Neural cell (in vitro differentiated cells): ENCODE data around the gene ALK. TPM values are rescaled to one million over a fixed set of nuclear protein-coding genes. Genes with fewer than 3 reads are reported as not detected.

Experiments used
- H2AFZ ChIP-seq: fragments of 200-600, 300-800 bp; sonication (generic), shearing (Covaris generic); 2 replicates; pipeline ENCODE4 v1.6.0; 2014; ENCODE audit warnings: low read depth, mild to moderate bottlenecking, antibody characterized with exemption, low read length, moderate library complexity
- H3F3A ChIP-seq: fragments of 200-600 bp; shearing (Covaris generic); 2 replicates; pipeline ENCODE4 v1.6.1; 2016; ENCODE audit warnings: mild to moderate bottlenecking, moderate library complexity, mixed read lengths, antibody characterized with exemption, low read length; ENCODE audit not compliant: insufficient read depth, poor library complexity, severe bottlenecking
- H3K27ac ChIP-seq: fragments of 200-600, 300-800 bp; sonication (generic), shearing (Covaris generic); 2 replicates; pipeline ENCODE4 v1.5.1; 2014; ENCODE audit warnings: mild to moderate bottlenecking, low read length, moderate library complexity
- H3K27me3 ChIP-seq: fragments of 300-800, 200-600 bp; sonication (generic), shearing (Covaris generic); 2 replicates; pipeline ENCODE4 v1.6.0; 2014; ENCODE audit warnings: mild to moderate bottlenecking, low read depth, low read length, moderate library complexity; ENCODE audit not compliant: insufficient read depth
- H3K36me3 ChIP-seq: fragments of 300-800, 200-600 bp; sonication (generic), shearing (Covaris generic); 2 replicates; pipeline ENCODE4 v1.5.1; 2014; ENCODE audit warnings: mild to moderate bottlenecking, antibody characterized with exemption, low read length, moderate library complexity; ENCODE audit not compliant: insufficient read depth
- H3K4me2 ChIP-seq: fragments of 300-800, 200-600 bp; sonication (generic), shearing (Covaris generic); 2 replicates; pipeline ENCODE4 v1.6.0; 2014; ENCODE audit warnings: mild to moderate bottlenecking, low read length
- H3K4me3 ChIP-seq: fragments of 300-800, 200-600 bp; sonication (generic), shearing (Covaris generic); 2 replicates; pipeline ENCODE4 v1.5.1; 2014; ENCODE audit warnings: mild to moderate bottlenecking, low read length, moderate library complexity
- H3K79me2 ChIP-seq: fragments of 200-600 bp; shearing (Covaris generic); replicated peaks from 2 replicates; pipeline ENCODE4 v1.6.0; 2014; ENCODE audit warnings: mild to moderate bottlenecking, low read length, moderate library complexity; ENCODE audit not compliant: insufficient read depth
- H3K9ac ChIP-seq: fragments of 300-800, 200-600 bp; sonication (generic), shearing (Covaris generic); 2 replicates; pipeline ENCODE4 v1.6.1; 2016; ENCODE audit warnings: mild to moderate bottlenecking, low read length, mixed read lengths
- H3K9me2 ChIP-seq: fragments of 200-600 bp; shearing (Covaris generic); 2 replicates; pipeline ENCODE4 v1.6.1; 2016; ENCODE audit warnings: mild to moderate bottlenecking, low read length, mixed read lengths; ENCODE audit not compliant: insufficient read depth
- H3K9me3 ChIP-seq: fragments of 200-600, 300-800 bp; sonication (generic), shearing (Covaris generic); 2 replicates; pipeline ENCODE4 v1.6.1; 2016; ENCODE audit warnings: mild to moderate bottlenecking, mixed run types, low read length, moderate library complexity, mixed read lengths
- H4K20me1 ChIP-seq: fragments of 200-600 bp; shearing (Covaris generic); 2 replicates; pipeline ENCODE4 v1.6.1; 2016; ENCODE audit warnings: mild to moderate bottlenecking, mixed run types; ENCODE audit not compliant: insufficient read depth
- EP300 ChIP-seq: fragments of 450-650 bp; conservative IDR thresholded peaks from 2 replicates; pipeline ENCODE4 v1.6.1; 2014; ENCODE audit warnings: antibody characterized with exemption, mild to moderate bottlenecking, moderate library complexity; ENCODE audit not compliant: poor library complexity, severe bottlenecking
- EZH2 ChIP-seq: fragments of 200-600, 300-800 bp; shearing (Covaris generic), sonication (generic); IDR thresholded peaks from 2 replicates; pipeline ENCODE4 v1.6.1; 2014; ENCODE audit warnings: antibody characterized with exemption, low read length, borderline replicate concordance, mild to moderate bottlenecking; ENCODE audit not compliant: insufficient read depth, poor library complexity, severe bottlenecking
- MXI1 ChIP-seq: fragments of 450-650 bp; conservative IDR thresholded peaks from 2 replicates; pipeline ENCODE4 v1.6.1; 2014; ENCODE audit warnings: antibody characterized with exemption, mild to moderate bottlenecking; ENCODE audit not compliant: poor library complexity, severe bottlenecking
- POLR2AphosphoS5 ChIP-seq: IDR thresholded peaks from 2 replicates; pipeline ENCODE4 v1.6.1; 2012
- RAD21 ChIP-seq: fragments of 450-650 bp; conservative IDR thresholded peaks from 2 replicates; pipeline ENCODE4 v1.6.1; 2014; ENCODE audit warnings: antibody characterized with exemption, mild to moderate bottlenecking, moderate library complexity
- SMC3 ChIP-seq: fragments of 450-650 bp; conservative IDR thresholded peaks from 2 replicates; pipeline ENCODE4 v1.6.1; 2014; ENCODE audit warnings: antibody characterized with exemption, mild to moderate bottlenecking, moderate library complexity; ENCODE audit not compliant: poor library complexity
- TAF1 ChIP-seq: IDR thresholded peaks from 2 replicates; pipeline ENCODE4 v1.6.1; 2012; ENCODE audit warnings: low read depth
- polyA plus RNA-seq: library from polyadenylated mRNA; depleted of rRNA; stranded (reverse); fragments of >200 nt; gene quantifications from 2 replicates; pipeline ENCODE4 v1.2.3, GENCODE V29; 2014
- TF ChIP-seq, protein P1 (sequence below): fragments of 450-650 bp; IDR thresholded peaks from 2 replicates; pipeline ENCODE4 v1.5.1; 2014; ENCODE audit warnings: antibody characterized with exemption, mild to moderate bottlenecking, moderate library complexity; ENCODE audit not compliant: poor library complexity, severe bottlenecking
- TF ChIP-seq, protein P2 (sequence below): IDR thresholded peaks from 2 replicates; pipeline ENCODE4 v1.6.1; 2012; ENCODE audit warnings: borderline replicate concordance

Gene ALK
- polyA plus RNA-seq, 1 donor from 2014 or later, result 7.1 TPM

DNA sequence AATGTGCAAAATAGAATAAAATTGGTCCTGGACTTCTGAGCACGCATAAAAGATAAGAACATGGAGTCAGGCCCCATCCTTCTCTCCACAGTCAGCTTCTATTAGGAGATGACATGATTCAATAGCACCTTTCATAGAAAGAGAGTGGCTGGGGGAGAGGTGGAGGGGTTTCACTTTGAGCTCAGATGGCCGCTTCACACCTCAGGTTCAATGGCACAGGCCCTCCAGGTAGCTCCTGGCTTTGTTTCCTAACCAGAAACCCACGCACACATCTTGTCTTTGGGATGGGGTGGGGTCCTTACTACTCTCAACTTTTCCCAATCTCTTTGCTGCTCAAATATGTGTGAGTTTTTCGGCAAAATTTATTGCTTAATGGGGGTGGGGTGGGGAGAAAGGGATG is 473.9 kb downstream of the ALK start:
- no peak overlapping the region for H3K4me2 ChIP-seq
- no peak overlapping the region for H3K27ac ChIP-seq
- no peaks in the 10 kb centered on the region for H3K9me2 ChIP-seq
- H3K79me2 ChIP-seq, result no peaks in the 10 kb centered on the region
- no peaks in the 10 kb centered on the region for H3F3A ChIP-seq
- H3K27me3 ChIP-seq, result no peaks in the 10 kb centered on the region
- H3K9ac ChIP-seq, result no peak overlapping the region
- H3K9me3 ChIP-seq, result no peaks in the 10 kb centered on the region
- TF ChIP-seq EZH2, result no peak
- no peak for TF ChIP-seq RAD21
- no peak for TF ChIP-seq SMC3
- TF ChIP-seq POLR2AphosphoS5, result no peak
- TF ChIP-seq MXI1, result no peak
- no peak for TF ChIP-seq TAF1
- no peak for TF ChIP-seq EP300
- TF ChIP-seq, protein P1, sequence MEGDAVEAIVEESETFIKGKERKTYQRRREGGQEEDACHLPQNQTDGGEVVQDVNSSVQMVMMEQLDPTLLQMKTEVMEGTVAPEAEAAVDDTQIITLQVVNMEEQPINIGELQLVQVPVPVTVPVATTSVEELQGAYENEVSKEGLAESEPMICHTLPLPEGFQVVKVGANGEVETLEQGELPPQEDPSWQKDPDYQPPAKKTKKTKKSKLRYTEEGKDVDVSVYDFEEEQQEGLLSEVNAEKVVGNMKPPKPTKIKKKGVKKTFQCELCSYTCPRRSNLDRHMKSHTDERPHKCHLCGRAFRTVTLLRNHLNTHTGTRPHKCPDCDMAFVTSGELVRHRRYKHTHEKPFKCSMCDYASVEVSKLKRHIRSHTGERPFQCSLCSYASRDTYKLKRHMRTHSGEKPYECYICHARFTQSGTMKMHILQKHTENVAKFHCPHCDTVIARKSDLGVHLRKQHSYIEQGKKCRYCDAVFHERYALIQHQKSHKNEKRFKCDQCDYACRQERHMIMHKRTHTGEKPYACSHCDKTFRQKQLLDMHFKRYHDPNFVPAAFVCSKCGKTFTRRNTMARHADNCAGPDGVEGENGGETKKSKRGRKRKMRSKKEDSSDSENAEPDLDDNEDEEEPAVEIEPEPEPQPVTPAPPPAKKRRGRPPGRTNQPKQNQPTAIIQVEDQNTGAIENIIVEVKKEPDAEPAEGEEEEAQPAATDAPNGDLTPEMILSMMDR, result no peak
- TF ChIP-seq, protein P2, sequence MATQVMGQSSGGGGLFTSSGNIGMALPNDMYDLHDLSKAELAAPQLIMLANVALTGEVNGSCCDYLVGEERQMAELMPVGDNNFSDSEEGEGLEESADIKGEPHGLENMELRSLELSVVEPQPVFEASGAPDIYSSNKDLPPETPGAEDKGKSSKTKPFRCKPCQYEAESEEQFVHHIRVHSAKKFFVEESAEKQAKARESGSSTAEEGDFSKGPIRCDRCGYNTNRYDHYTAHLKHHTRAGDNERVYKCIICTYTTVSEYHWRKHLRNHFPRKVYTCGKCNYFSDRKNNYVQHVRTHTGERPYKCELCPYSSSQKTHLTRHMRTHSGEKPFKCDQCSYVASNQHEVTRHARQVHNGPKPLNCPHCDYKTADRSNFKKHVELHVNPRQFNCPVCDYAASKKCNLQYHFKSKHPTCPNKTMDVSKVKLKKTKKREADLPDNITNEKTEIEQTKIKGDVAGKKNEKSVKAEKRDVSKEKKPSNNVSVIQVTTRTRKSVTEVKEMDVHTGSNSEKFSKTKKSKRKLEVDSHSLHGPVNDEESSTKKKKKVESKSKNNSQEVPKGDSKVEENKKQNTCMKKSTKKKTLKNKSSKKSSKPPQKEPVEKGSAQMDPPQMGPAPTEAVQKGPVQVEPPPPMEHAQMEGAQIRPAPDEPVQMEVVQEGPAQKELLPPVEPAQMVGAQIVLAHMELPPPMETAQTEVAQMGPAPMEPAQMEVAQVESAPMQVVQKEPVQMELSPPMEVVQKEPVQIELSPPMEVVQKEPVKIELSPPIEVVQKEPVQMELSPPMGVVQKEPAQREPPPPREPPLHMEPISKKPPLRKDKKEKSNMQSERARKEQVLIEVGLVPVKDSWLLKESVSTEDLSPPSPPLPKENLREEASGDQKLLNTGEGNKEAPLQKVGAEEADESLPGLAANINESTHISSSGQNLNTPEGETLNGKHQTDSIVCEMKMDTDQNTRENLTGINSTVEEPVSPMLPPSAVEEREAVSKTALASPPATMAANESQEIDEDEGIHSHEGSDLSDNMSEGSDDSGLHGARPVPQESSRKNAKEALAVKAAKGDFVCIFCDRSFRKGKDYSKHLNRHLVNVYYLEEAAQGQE, result no peak
- H2AFZ ChIP-seq, result no peak overlapping the region
- no peaks in the 10 kb centered on the region for H3K36me3 ChIP-seq
- H3K4me3 ChIP-seq, result no peak overlapping the region
- no peaks in the 10 kb centered on the region for H4K20me1 ChIP-seq

DNA sequence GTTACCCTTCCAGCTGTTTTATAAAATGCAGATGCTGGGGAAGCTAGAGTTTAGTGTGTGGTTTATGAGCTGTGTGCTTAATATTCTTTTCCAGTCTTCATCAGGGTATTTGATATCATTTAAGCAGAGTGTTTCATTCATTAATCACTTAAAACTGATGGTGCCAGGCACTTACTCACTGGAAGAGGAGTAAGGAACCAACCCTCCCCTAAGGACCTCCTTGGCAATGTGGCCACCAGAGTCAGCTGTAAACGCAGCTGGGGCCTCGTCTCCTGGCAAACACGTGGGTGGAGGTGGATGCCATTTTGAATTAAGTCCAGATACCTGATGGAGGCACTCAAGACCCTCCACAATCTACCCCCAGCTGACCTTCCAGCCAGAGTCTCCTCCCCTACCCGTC is 474.5 kb downstream of the ALK start:
- Histone ChIP-seq H3K9me2 (no peaks in the 10 kb centered on the region), H3K27me3 (no peaks in the 10 kb centered on the region), H3K36me3 (no peaks in the 10 kb centered on the region), H2AFZ (no peak overlapping the region), H3K9me3 (no peaks in the 10 kb centered on the region), H3F3A (no peaks in the 10 kb centered on the region), H3K27ac (no peak overlapping the region), H3K4me2 (no peak overlapping the region), H3K79me2 (no peaks in the 10 kb centered on the region), H4K20me1 (no peaks in the 10 kb centered on the region), H3K4me3 (no peak overlapping the region), H3K9ac (no peak overlapping the region)
- no peak for TF ChIP-seq MXI1
- TF ChIP-seq TAF1, result no peak
- no peak for TF ChIP-seq EZH2
- TF ChIP-seq, protein P2, result no peak
- no peak for TF ChIP-seq POLR2AphosphoS5
- no peak for TF ChIP-seq SMC3
- TF ChIP-seq RAD21, result no peak
- no peak for TF ChIP-seq EP300
- TF ChIP-seq, protein P1, result no peak
